Measurements from ENCODE around the gene HOOK2. TPM values are rescaled to one million over a fixed set of nuclear protein-coding genes. Genes with fewer than 3 reads are reported as not detected.
"Not testable (repeated sequence)": the region's sequence is repeated elsewhere in the genome, so short reads cannot be mapped to it uniquely, and the experiment has no call there.

Gene HOOK2
- total RNA-seq, result 10 to 100 TPM; 54.8 to 72.0 TPM

GRCh38 chr19:12774588-12775555 is at the start of gene HOOK2:
TSS of gene HOOK2 (minus strand) at chr19:12775552. CDS start at chr19:12775449, 103 bp downstream.
- no peaks in the 10 kb centered on the region for H3K27me3 ChIP-seq
- peak within 1 kb of the TSS; percentile 91 for H3K27ac ChIP-seq
- peaks cover 4% of the 10 kb centered on the region for H3K4me1 ChIP-seq
- intact Hi-C loops (cut with DNase I), result no loop called here
- peak within 1 kb of the TSS; percentile 68 to 87 for H3K9ac ChIP-seq (ENCODE audit: low read depth in 2 of 2, low read length in 2 of 2)
- H3K4me3 ChIP-seq, result peak within 1 kb of the TSS; percentile 67
- peak; percentile 98 for DNase-seq
- no peaks in the 10 kb centered on the region for H3K36me3 ChIP-seq
- TF ChIP-seq CTCF (IDR thresholded peaks at IDR 0.05), result no peak
- H3K9me3 ChIP-seq, result no peaks in the 10 kb centered on the region

GRCh38 chr19:12821761-12822160 is 46.4 kb upstream of the HOOK2 start:
- Histone ChIP-seq H3K4me1 (peaks cover 5% of the 10 kb centered on the region), H3K9ac (ENCODE audit: low read depth in 2 of 2, low read length in 2 of 2) (no peak overlapping the region), H3K27me3 (peaks cover 5% of the 10 kb centered on the region), H3K36me3 (no peaks in the 10 kb centered on the region), H3K27ac (no peak overlapping the region), H3K9me3 (no peaks in the 10 kb centered on the region), H3K4me3 (no peak overlapping the region)
- no peak for DNase-seq
- intact Hi-C loops (cut with DNase I), result no loop called here
- no peak for TF ChIP-seq CTCF (IDR thresholded peaks at IDR 0.05)

- H3K27me3 ChIP-seq; H3K27ac ChIP-seq; H3K9me3 ChIP-seq; DNase-seq; H3K4me3 ChIP-seq; H3K4me1 ChIP-seq; H3K36me3 ChIP-seq; H3K9ac ChIP-seq (ENCODE audit: low read depth in 2 of 2, low read length in 2 of 2); intact Hi-C loops (cut with DNase I): not testable (repeated sequence)
These were observed 42.5 kb upstream of the HOOK2 start for GRCh38 chr19:12817810-12818209.

GRCh38 chr19:12817188-12817587 is 41.8 kb upstream of the HOOK2 start:
- H3K9ac ChIP-seq (ENCODE audit: low read depth in 2 of 2, low read length in 2 of 2); H3K36me3 ChIP-seq; H3K4me1 ChIP-seq; DNase-seq; H3K27ac ChIP-seq; H3K9me3 ChIP-seq; intact Hi-C loops (cut with DNase I); H3K27me3 ChIP-seq; H3K4me3 ChIP-seq: not testable (repeated sequence)

- H3K27me3 ChIP-seq, result no peaks in the 10 kb centered on the region
- intact Hi-C loops (cut with DNase I), result no loop called here
- H3K36me3 ChIP-seq, result no peaks in the 10 kb centered on the region
- H3K9ac ChIP-seq (ENCODE audit: low read depth in 2 of 2, low read length in 2 of 2), result no peak overlapping the region
- H3K9me3 ChIP-seq, result no peaks in the 10 kb centered on the region
- H3K27ac ChIP-seq, result no peak overlapping the region
- DNase-seq, result no peak
- H3K4me1 ChIP-seq, result no peaks in the 10 kb centered on the region
- no peak for TF ChIP-seq CTCF (IDR thresholded peaks at IDR 0.05)
- no peak overlapping the region for H3K4me3 ChIP-seq
These were observed 39.7 kb upstream of the HOOK2 start for GRCh38 chr19:12815088-12815487.

GRCh38 chr19:12806242-12807081 is 31.1 kb upstream of the HOOK2 start, which contains the start of gene RNASEH2A:
TSS of gene RNASEH2A (plus strand) at chr19:12806584. CDS start at chr19:12806674, 90 bp downstream.
- Histone ChIP-seq H3K36me3 (no peaks in the 10 kb centered on the region), H3K9me3 (no peaks in the 10 kb centered on the region), H3K27me3 (no peaks in the 10 kb centered on the region), H3K9ac (ENCODE audit: low read depth in 2 of 2, low read length in 2 of 2) (peak within 1 kb of the TSS; percentile 77 to 97), H3K27ac (no peak within 1 kb of the TSS), H3K4me1 (peaks cover 7% of the 10 kb centered on the region), H3K4me3 (peak within 1 kb of the TSS; percentile 82)
- no peak for TF ChIP-seq CTCF (IDR thresholded peaks at IDR 0.05)
- intact Hi-C loops (cut with DNase I), result no loop called here
- DNase-seq, result peak; percentile 90
